ENCODE results near the gene DNMBP.
"Not testable (repeated sequence)": the region's sequence is repeated elsewhere in the genome, so short reads cannot be mapped to it uniquely, and the experiment has no call there.

Gene DNMBP

GRCh38 chr10:99958302-99958701, 51.4 kb downstream of the DNMBP start:
- DNase-seq (ENCODE audit: low read depth): no peak

GRCh38 chr10:99953510-99953909, 56.2 kb downstream of the DNMBP start:
- DNase-seq (ENCODE audit: low read depth): not testable (repeated sequence)

- DNase-seq (ENCODE audit: low read depth): no peak
These were observed 56.9 kb downstream of the DNMBP start for GRCh38 chr10:99952799-99953198.

GRCh38 chr10:99946051-99946450, 63.7 kb downstream of the DNMBP start:
- not testable (repeated sequence) for DNase-seq (ENCODE audit: low read depth)

- DNase-seq (ENCODE audit: low read depth): no peak
These were observed 64.5 kb downstream of the DNMBP start for GRCh38 chr10:99945263-99945662.

- no peak for DNase-seq (ENCODE audit: low read depth)
These were observed 64.9 kb downstream of the DNMBP start for GRCh38 chr10:99944860-99945259.

- no peak for DNase-seq (ENCODE audit: low read depth)
These were observed 65.8 kb downstream of the DNMBP start for GRCh38 chr10:99943908-99944307.

GRCh38 chr10:99941942-99942820, 67.6 kb downstream of the DNMBP start:
- no peak for DNase-seq (ENCODE audit: low read depth)

GRCh38 chr10:99938563-99938962, 71.2 kb downstream of the DNMBP start:
- no peak for DNase-seq (ENCODE audit: low read depth)

- DNase-seq (ENCODE audit: low read depth): no peak
These were observed 72.1 kb downstream of the DNMBP start for GRCh38 chr10:99937630-99938029.

GRCh38 chr10:99932203-99932957, 77.4 kb downstream of the DNMBP start:
- not testable (repeated sequence) for DNase-seq (ENCODE audit: low read depth)

- DNase-seq (ENCODE audit: low read depth): no peak
These were observed 78.8 kb downstream of the DNMBP start for GRCh38 chr10:99930731-99931550.

- no peak for DNase-seq (ENCODE audit: low read depth)
These were observed 80.4 kb downstream of the DNMBP start for GRCh38 chr10:99929360-99929759.

GRCh38 chr10:99927721-99928280, 81.9 kb downstream of the DNMBP start:
- DNase-seq (ENCODE audit: low read depth): no peak

GRCh38 chr10:99926925-99927720, 82.6 kb downstream of the DNMBP start:
- DNase-seq (ENCODE audit: low read depth): no peak

GRCh38 chr10:99924451-99925255, 85.1 kb downstream of the DNMBP start:
- no peak for DNase-seq (ENCODE audit: low read depth)

- DNase-seq (ENCODE audit: low read depth): no peak
These were observed 87.8 kb downstream of the DNMBP start for GRCh38 chr10:99921948-99922347.

- no peak for DNase-seq (ENCODE audit: low read depth)
These were observed 88.8 kb downstream of the DNMBP start for GRCh38 chr10:99920901-99921300.

GRCh38 chr10:99920486-99920885, 89.3 kb downstream of the DNMBP start:
- DNase-seq (ENCODE audit: low read depth): no peak
